GM23338 (cell line): ENCODE results near the gene SEL1L3.

Experiments
- CREB1 ChIP-seq: fragments of 250-450 bp; sonication (Bioruptor Pico); IDR thresholded peaks from 2 replicates; pipeline ENCODE4 v1.5.0; 2020; ENCODE audit warnings: low read depth, mild to moderate bottlenecking, moderate library complexity
- CTCF ChIP-seq, 2 experiments: fragments of 200-600 bp in 1 of 2; sonication (generic) in 1 of 2; conservative IDR thresholded peaks; 2 replicates each; pipeline versions ENCODE4 v1.5.1 to v1.6.1; 2016 to 2017; ENCODE audit warnings: antibody characterized with exemption in 2 of 2, low read depth in 2 of 2, mild to moderate bottlenecking in 2 of 2, moderate library complexity in 1 of 2
- ETS1 ChIP-seq: IDR thresholded peaks from 2 replicates; pipeline ENCODE4 v1.6.1; 2016; ENCODE audit warnings: antibody characterized with exemption
- EZH2 ChIP-seq: fragments of 200-600 bp; sonication (generic); IDR thresholded peaks from one replicate; pipeline ENCODE4 v1.8.0; 2017; ENCODE audit warnings: antibody characterized with exemption, mild to moderate bottlenecking, low read depth; ENCODE audit not compliant: unreplicated experiment
- EZH2phosphoT487 ChIP-seq: fragments of 200-600 bp; sonication (generic); IDR thresholded peaks from one replicate; pipeline ENCODE4 v1.8.1; 2018; ENCODE audit warnings: antibody characterized with exemption; ENCODE audit not compliant: unreplicated experiment
- JUNB ChIP-seq: IDR thresholded peaks from one replicate; pipeline ENCODE4 v1.6.1; 2016; ENCODE audit warnings: antibody characterized with exemption; ENCODE audit not compliant: unreplicated experiment
- NANOG ChIP-seq: IDR thresholded peaks from 2 replicates; pipeline ENCODE4 v1.6.1; 2016; ENCODE audit warnings: antibody characterized with exemption, borderline replicate concordance
- POLR2AphosphoS5 ChIP-seq: IDR thresholded peaks from 2 replicates; pipeline ENCODE4 v1.6.1; 2016; ENCODE audit warnings: antibody characterized with exemption, low read depth
- REST ChIP-seq: IDR thresholded peaks from one replicate; pipeline ENCODE4 v1.6.1; 2018; ENCODE audit warnings: antibody characterized with exemption; ENCODE audit not compliant: unreplicated experiment
- STAT1 ChIP-seq: IDR thresholded peaks from one replicate; pipeline ENCODE4 v1.6.1; 2016; ENCODE audit warnings: antibody characterized with exemption; ENCODE audit not compliant: unreplicated experiment
- ZNF114 ChIP-seq: fragments of 250-450 bp; sonication (Bioruptor Pico); IDR thresholded peaks from 2 replicates; pipeline ENCODE4 v1.5.0; 2020; ENCODE audit warnings: mild to moderate bottlenecking, moderate library complexity
- ZNF331 ChIP-seq: fragments of 250-450 bp; sonication (Bioruptor Pico); IDR thresholded peaks from 2 replicates; pipeline ENCODE4 v1.5.0; 2020; ENCODE audit warnings: low read depth, mild to moderate bottlenecking, moderate library complexity

GRCh38 chr4:25878676-25879075 lies 15.9 kb upstream of the SEL1L3 start:
- no peak for TF ChIP-seq CTCF (conservative IDR thresholded peaks at IDR 0.05; ENCODE audit: low read depth in 2 of 2)
- no peak for TF ChIP-seq CREB1 (CRISPR knock-in tag)
- TF ChIP-seq JUNB: no peak
- TF ChIP-seq POLR2AphosphoS5: no peak
- TF ChIP-seq ETS1: no peak
- TF ChIP-seq ZNF114 (CRISPR knock-in tag): no peak
- no peak for TF ChIP-seq EZH2
- TF ChIP-seq EZH2phosphoT487: no peak
- TF ChIP-seq STAT1: no peak
- TF ChIP-seq REST: no peak
- TF ChIP-seq ZNF331 (CRISPR knock-in tag): no peak
- no peak for TF ChIP-seq NANOG
